Measurements from ENCODE around the gene SARDH. TPM values are rescaled to one million over a fixed set of nuclear protein-coding genes. Genes with fewer than 3 reads are reported as not detected.

Gene SARDH
- total and polyA plus RNA-seq, 9 of the 15 experiments (the other 6 are each of a cell fraction or from before 2014, with no cell fraction given), result 0.14 TPM; not detected in 8

- no peak overlapping the region for H3K27ac ChIP-seq (ENCODE audit: extremely low read depth, low read depth, low read length)
- no peaks in the 10 kb centered on the region for H3K36me3 ChIP-seq (ENCODE audit: control insufficient read depth, insufficient read depth, low read length)
- intact Hi-C loops (cut with micrococcal nuclease) (no loop called here), in situ Hi-C loops (cut with MboI) (no loop called here)
- no peak for DNase-seq (ENCODE audit: extremely low read depth in 1 of 4, low spot score in 3 of 4)
- ChIA-PET POLR2A (interaction anchor here (0.7 kb wide), 1 partner anchor 34 kb away, joined by 4 read pairs; no protein-coding TSS in a partner anchor), CTCF (ENCODE audit: low intra/inter-chr PET ratio) (no interaction called here)
- H3K4me1 ChIP-seq (replicated peaks in 1 of 2; ENCODE audit: control insufficient read depth in 2 of 2, insufficient read depth in 2 of 2, low read length in 2 of 2), result no peaks in the 10 kb centered on the region
- H3K4me2 ChIP-seq (ENCODE audit: insufficient read depth, low read length), result no peak overlapping the region
- no peak overlapping the region for H3K4me3 ChIP-seq
- BruUV-seq (replicated peaks), result no TSS peak
- no peaks in the 10 kb centered on the region for H3K79me2 ChIP-seq (ENCODE audit: control insufficient read depth, insufficient read depth, low read length)
- H3K9me1 ChIP-seq (ENCODE audit: control insufficient read depth, insufficient read depth, low read length), result peaks cover 3% of the 10 kb centered on the region
- H3K27me3 ChIP-seq (ENCODE audit: control insufficient read depth in 2 of 2, insufficient read depth in 2 of 2, low read length in 2 of 2), result peaks cover 18 to 80% of the 10 kb centered on the region in 2 experiments; a peak in 4 of 5 replicates
- no peak for ATAC-seq
- H3K9ac ChIP-seq (ENCODE audit: insufficient read depth in 1 of 2, low read depth in 2 of 2, low read length in 2 of 2), result no peak overlapping the region
- 1% methylated on average over 16 of the region's 16 CpGs for WGBS (ENCODE audit: insufficient coverage, low coverage, missing lambda C conversion rate)
- H2AFZ ChIP-seq (ENCODE audit: low read depth, low read length), result no peak overlapping the region
- TF ChIP-seq CC2D1A (IDR thresholded peaks at IDR 0.05) (no peak), MYNN (IDR thresholded peaks at IDR 0.05) (peak; percentile 86), MYNN (CRISPR knock-in tag; IDR thresholded peaks at IDR 0.05) (0 out of 2 replicates have a peak, but pooled peaks have one; percentile 22), POLR2G (IDR thresholded peaks at IDR 0.05; ENCODE audit: low read depth, low read length) (no peak), DDX20 (tag; IDR thresholded peaks at IDR 0.05; ENCODE audit: low read depth) (no peak), ZNF408 (CRISPR knock-in tag; IDR thresholded peaks at IDR 0.05; ENCODE audit: low read depth) (no peak), HDAC8 (tag; IDR thresholded peaks at IDR 0.05) (no peak)
- no peak for FAIRE-seq
- peaks cover 14% of the 10 kb centered on the region for H4K20me1 ChIP-seq (replicated peaks; ENCODE audit: control insufficient read depth, insufficient read depth, low read length)
- H3K9me3 ChIP-seq (replicated peaks; ENCODE audit: control insufficient read depth, insufficient read depth, low read depth, low read length), result no peaks in the 10 kb centered on the region
These were observed 95.3 kb downstream of the SARDH start for GRCh38 chr9:133642708-133643361.
